NCI-H2227 (cell line): Measurements from ENCODE around the gene C12orf42.
"Not testable (repeated sequence)": the region's sequence is repeated elsewhere in the genome, so short reads cannot be mapped to it uniquely, and the experiment has no call there.

ENCODE experiments used
- DNase-seq: peaks from one replicate; lab custom pipeline; 2025; ENCODE audit not compliant: unreplicated experiment; lab: John Stamatoyannopoulos, UW

The C12orf42 gene

GRCh38 chr12:103425674-103426073 lies 70.1 kb downstream of the C12orf42 start:
- DNase-seq, result not testable (repeated sequence)

DNA sequence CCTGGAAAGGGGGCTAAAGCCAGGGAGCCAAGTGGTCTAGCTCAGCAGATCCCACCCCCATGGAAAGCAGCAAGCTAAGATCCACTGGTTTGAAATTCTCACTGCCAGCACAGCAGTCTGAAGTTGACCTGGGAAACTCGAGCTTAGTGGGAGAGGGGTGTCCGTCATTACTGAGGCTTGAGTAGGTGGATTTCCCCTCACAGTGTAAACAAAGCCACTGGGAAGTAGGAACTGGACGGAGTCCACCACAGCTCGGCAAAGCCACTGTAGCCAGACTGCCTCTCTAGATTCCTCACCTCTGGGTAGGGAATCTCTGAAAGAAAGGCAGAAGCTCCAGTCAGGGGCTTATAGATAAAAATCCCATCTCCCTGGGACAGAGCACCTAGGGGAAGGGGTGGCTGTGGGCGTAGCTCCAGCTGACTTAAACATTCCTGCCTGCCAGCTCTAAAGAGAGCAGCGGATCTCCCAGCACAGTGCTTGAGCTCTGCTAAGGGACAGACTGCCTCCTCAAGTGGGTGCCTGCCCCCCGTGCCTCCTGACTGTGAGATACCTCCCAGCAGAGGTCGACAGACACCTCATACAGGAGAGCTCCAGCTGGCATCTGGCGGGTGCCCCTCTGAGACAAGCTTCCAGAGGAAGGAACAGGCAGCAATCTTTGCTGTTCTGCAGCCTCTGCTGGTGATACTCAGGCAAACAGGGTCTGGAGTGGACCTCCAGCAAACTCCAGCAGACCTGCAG lies 70.8 kb downstream of the C12orf42 start:
- not testable (repeated sequence) for DNase-seq

- no peak for DNase-seq
Measured at GRCh38 chr12:103423516-103423910, 72.3 kb downstream of the C12orf42 start.

DNA sequence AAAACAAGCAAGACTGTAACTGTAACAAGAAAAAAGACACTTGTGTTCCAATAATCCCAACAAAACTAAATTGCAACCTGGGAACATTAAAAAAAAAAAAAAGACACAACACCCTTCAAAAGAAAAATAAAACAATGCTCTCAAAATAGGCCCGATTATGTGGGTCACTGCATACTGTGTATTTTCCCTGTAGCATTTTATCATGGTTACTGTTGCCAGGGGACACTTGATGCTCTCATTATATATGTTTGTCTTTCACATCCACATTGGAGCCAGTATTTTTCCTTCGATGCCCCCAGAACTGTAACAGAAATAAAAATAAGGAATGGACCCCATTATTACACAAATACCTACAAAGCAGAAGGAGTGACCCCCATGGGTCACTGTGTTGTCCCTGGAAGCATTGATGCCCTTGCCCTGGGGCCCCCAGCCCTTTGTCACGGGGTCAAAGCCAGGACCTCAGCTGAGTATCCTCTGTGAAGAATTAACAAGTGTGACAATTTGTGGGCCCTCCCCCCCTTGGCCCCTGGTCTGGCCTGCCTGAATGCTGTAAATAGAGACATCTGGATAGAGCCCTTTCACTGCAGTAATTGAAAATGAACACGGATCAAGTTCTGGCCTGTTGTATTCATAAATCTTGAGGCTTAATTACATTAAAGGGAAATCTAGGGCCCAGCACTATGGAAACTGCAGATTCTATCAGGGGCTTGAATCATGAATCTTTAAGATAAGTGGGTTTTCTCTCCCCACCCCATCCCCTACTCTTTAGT lies 72.8 kb downstream of the C12orf42 start:
- DNase-seq, result peak; percentile 81

DNA sequence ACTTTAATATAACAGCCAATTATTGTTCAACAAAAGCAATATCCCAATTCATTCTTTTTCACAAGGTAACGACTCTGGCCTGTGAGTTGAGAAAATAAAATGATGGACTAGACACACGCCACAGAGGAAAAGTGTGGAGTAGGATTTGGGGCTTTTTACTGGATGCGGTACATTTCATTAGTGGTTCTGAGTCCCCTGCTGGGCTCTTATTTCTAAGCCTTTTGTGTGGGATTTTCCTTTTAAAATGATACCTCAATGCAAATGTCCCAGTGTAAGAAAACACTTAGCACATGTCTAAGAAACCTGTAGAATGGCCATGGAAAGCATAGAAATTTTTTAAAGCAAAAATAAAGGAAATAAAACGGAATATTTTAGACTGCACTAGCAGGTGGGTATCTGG lies 73.4 kb downstream of the C12orf42 start:
- DNase-seq, result peak; percentile 50

DNA sequence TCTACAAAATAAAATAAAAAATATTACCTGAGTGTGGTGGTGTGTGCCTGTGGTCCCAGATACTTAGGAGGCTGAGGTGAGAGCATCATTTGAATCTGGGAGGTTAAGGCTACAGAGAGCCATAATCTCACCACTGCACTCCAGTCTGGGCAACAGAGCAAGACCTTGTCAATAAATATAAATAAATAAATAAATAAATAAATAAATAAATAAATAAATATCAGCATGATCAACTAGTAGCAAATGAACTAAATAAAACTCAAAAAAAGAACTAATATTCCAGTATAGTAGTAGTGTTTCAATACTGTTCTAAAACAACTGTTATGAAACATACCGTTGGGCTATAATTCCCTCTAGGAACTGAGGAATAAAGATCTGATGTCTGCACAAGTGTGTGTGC lies 74.4 kb downstream of the C12orf42 start:
- no peak for DNase-seq

GRCh38 chr12:103415681-103416080 lies 80.1 kb downstream of the C12orf42 start:
- no peak for DNase-seq

DNA sequence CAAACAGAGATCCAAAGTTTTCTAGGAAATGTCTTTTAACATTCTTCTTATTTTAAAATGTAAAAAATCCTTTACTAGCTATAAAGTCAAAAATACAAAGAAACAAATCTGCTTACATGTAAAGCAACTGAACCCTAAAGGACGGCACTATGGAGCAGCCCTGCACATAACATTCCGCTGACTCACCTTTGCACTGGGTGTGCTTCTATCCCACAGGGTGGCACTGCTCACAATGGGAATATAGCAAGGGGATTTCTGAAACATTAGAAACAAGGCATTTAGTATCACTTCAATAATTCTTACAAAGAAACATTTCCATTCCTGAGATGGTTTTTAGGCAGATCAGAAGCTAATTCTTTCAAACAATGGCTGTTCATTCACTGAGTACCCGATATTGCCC lies 94.3 kb downstream of the C12orf42 start:
- DNase-seq, result no peak

DNA sequence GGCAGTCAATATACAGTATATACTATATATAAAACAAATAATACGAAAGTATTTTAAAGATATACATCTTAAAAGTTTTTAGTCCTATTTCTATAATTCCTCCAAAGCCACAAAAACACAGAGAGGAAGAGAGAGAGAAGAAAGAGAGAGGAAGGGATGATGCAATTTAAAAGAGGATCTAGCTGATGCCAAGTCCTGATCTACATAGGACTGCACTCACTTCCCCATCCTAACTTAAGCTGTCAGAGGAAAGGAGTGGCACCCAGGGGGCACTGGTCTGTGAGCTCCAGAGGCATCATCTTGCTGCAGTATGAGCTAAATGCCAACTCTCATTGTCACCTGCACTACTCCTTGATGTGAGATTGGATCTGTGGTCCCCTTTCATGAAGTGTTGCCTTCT lies 95.8 kb downstream of the C12orf42 start:
- DNase-seq, result no peak

- no peak for DNase-seq
Measured at GRCh38 chr12:103397536-103397935, 98.2 kb downstream of the C12orf42 start.

DNA sequence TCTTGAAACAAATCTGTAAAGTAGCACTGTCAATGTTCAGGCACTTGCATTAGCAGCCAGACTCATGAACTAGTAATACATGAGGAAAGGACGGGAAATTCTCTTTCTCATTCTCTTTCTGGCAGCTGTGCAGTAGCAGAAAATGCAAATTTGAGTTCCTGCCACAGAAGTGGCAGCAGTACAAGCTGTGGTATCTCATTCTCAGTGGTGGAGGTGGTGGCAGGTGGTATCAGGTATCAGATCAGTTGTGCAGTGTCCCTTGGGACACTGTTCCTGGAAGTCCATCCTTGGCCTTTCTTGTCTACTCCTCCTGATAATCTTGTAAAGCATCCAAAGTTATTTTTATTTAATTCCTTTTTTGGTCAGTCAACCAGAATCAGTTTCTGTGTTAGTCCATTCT lies 103.0 kb downstream of the C12orf42 start:
- DNase-seq, result no peak

GRCh38 chr12:103391103-103391502 lies 104.7 kb downstream of the C12orf42 start:
- DNase-seq, result no peak

GRCh38 chr12:103387385-103387784 lies 108.4 kb downstream of the C12orf42 start:
- DNase-seq, result no peak

GRCh38 chr12:103386451-103386850 lies 109.3 kb downstream of the C12orf42 start:
- no peak for DNase-seq

- no peak for DNase-seq
Measured at GRCh38 chr12:103382736-103383346, 112.9 kb downstream of the C12orf42 start.

DNA sequence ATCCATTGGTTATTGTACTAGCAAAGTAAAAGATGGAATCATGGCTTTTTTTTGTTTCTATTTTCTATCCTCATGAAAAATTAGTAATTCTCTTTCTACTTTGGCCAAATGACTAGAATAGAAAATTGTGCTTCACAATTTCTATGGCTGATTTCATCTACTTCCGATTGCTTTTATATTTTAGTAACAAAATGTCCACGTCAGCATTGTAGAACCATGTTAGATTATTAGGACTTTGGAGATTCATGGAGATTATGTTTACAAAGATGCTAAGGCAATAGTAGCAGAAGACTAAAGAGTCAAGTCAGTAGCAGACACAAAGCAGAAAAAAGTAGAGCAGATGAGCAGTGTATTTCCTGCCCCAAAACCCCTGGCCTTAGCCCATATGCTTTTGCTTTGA lies 113.6 kb downstream of the C12orf42 start:
- no peak for DNase-seq

- DNase-seq, result no peak
Measured at GRCh38 chr12:103379670-103380069, 116.1 kb downstream of the C12orf42 start.

GRCh38 chr12:103373088-103373523 lies 122.7 kb downstream of the C12orf42 start:
- DNase-seq, result peak; percentile 22

GRCh38 chr12:103369929-103370328 lies 125.8 kb downstream of the C12orf42 start:
- DNase-seq, result no peak

DNA sequence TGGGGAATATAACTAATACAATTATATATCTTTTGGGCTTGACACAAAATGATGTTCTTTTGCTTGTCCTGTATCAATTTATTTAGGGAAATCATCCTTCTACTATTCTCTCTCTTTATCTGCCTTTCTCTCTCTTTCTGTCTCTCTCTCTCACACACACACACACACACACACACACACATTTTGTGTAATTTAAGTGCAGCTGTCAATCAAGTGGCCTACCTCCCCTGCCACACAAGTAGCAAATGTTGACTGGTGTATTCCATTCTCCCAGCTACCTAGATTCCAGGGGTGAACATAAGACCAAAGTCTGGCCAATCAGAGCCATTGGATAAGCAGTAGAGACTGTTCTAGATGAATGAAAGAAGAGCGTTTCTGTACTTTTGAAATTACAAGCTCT lies 127.6 kb downstream of the C12orf42 start:
- no peak for DNase-seq

DNA sequence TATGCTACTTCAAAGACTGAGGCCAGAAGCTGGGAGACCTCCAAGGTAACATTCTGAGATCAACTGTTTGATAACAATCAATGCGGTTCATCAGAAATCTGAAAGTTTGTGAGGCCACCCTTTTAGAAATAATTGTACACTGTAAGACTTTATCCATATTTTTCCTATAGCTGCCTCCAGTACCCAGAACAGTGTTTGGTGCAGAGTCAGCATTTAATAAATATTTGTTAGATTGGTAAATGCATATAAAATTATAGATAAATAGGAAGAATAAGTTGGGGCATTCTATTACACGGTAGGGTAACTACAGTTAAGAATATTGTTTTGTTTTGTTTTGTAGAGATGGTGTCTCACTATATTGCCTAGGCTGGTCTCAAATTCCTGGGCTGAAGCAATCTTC lies 141.4 kb downstream of the C12orf42 start:
- DNase-seq, result no peak

DNA sequence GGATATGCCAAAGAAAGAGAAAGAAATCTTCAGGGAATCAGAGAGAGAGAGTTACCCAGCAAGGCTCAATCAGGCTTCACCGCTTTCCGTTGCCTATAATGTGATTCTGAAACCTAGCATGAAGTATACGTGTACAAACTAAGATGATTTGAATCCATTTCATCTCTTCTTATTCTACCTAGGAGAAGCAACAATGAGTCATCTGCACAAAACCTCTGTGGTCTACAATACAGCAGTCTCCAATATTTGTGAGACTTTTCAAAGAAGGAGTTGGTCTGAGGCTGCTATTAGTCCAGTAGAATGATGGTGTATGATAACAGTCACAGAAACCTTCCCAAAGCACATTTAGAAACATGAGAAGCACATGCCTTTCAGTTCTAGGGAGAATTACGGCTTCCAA lies 141.9 kb downstream of the C12orf42 start:
- no peak for DNase-seq
